Stimulated activated naive CD8-positive, alpha-beta T cell treated with anti-CD3 and anti-CD28 coated beads, Interleukin-15, Interleukin-2, amounts not matched to agents 100 ng/mL and 50 ng/mL, for 24 hours (primary cell): Measurements from ENCODE around the gene SELENON.

Experiments used
- H3K27ac Mint-ChIP-seq: one replicate; pipeline ENCODE4 v1.8.0; 2021; ENCODE audit warnings: mild to moderate bottlenecking, mixed read lengths
- H3K27me3 Mint-ChIP-seq: one replicate; pipeline ENCODE4 v1.8.0; 2021; ENCODE audit warnings: mixed read lengths
- H3K36me3 Mint-ChIP-seq: one replicate; pipeline ENCODE4 v1.8.0; 2021; ENCODE audit warnings: low read depth, mixed read lengths
- H3K4me1 Mint-ChIP-seq: one replicate; pipeline ENCODE4 v1.8.0; 2021; ENCODE audit warnings: low read depth, mixed read lengths
- H3K4me3 Mint-ChIP-seq: one replicate; pipeline ENCODE4 v1.8.0; 2021; ENCODE audit warnings: mild to moderate bottlenecking, mixed read lengths
- H3K9me3 Mint-ChIP-seq: one replicate; pipeline ENCODE4 v1.8.0; 2021; ENCODE audit warnings: mixed read lengths

The SELENON gene

GRCh38 chr1:25765923-25766589, 33.9 kb upstream of the SELENON start:
- peaks cover 9% of the 10 kb centered on the region for H3K27me3 Mint-ChIP-seq
- no peaks in the 10 kb centered on the region for H3K9me3 Mint-ChIP-seq
- no peak overlapping the region for H3K4me3 Mint-ChIP-seq
- peak overlapping the region; percentile 11 for H3K27ac Mint-ChIP-seq
- no peaks in the 10 kb centered on the region for H3K36me3 Mint-ChIP-seq
- H3K4me1 Mint-ChIP-seq, result peaks cover 31% of the 10 kb centered on the region

GRCh38 chr1:25766721-25767436, 33.1 kb upstream of the SELENON start:
- no peak overlapping the region for H3K4me3 Mint-ChIP-seq
- peaks cover 39% of the 10 kb centered on the region for H3K4me1 Mint-ChIP-seq
- H3K9me3 Mint-ChIP-seq, result no peaks in the 10 kb centered on the region
- H3K27ac Mint-ChIP-seq, result no peak overlapping the region
- H3K36me3 Mint-ChIP-seq, result no peaks in the 10 kb centered on the region
- peaks cover 15% of the 10 kb centered on the region for H3K27me3 Mint-ChIP-seq

- Mint-ChIP-seq H3K27ac (no peak overlapping the region), H3K4me3 (no peak overlapping the region), H3K27me3 (peaks cover 15% of the 10 kb centered on the region), H3K36me3 (no peaks in the 10 kb centered on the region), H3K4me1 (peaks cover 42% of the 10 kb centered on the region), H3K9me3 (no peaks in the 10 kb centered on the region)
These were observed 32.6 kb upstream of the SELENON start for GRCh38 chr1:25767437-25767770.

- Mint-ChIP-seq H3K36me3 (no peaks in the 10 kb centered on the region), H3K4me3 (no peak overlapping the region)
These were observed 31.0 kb upstream of the SELENON start for GRCh38 chr1:25768999-25769398.

GRCh38 chr1:25769625-25770383, 30.2 kb upstream of the SELENON start:
- Mint-ChIP-seq H3K4me3 (no peak overlapping the region), H3K27me3 (peaks cover 22% of the 10 kb centered on the region), H3K9me3 (no peaks in the 10 kb centered on the region), H3K4me1 (peaks cover 65% of the 10 kb centered on the region), H3K27ac (no peak overlapping the region), H3K36me3 (no peaks in the 10 kb centered on the region)

More at GRCh38 chr1:25768999-25769398, 31.0 kb upstream of the SELENON start:
- H3K27ac Mint-ChIP-seq, result no peak overlapping the region
- H3K27me3 Mint-ChIP-seq, result peaks cover 22% of the 10 kb centered on the region
- H3K9me3 Mint-ChIP-seq, result no peaks in the 10 kb centered on the region
- H3K4me1 Mint-ChIP-seq, result peaks cover 58% of the 10 kb centered on the region

GRCh38 chr1:25770541-25771220, 29.3 kb upstream of the SELENON start:
- peaks cover 22% of the 10 kb centered on the region for H3K27me3 Mint-ChIP-seq
- peak overlapping the region; percentile 53 for H3K27ac Mint-ChIP-seq
- peak overlapping the region; percentile 30 for H3K4me3 Mint-ChIP-seq
- peaks cover 67% of the 10 kb centered on the region for H3K4me1 Mint-ChIP-seq
- no peaks in the 10 kb centered on the region for H3K9me3 Mint-ChIP-seq
- H3K36me3 Mint-ChIP-seq, result no peaks in the 10 kb centered on the region

- Mint-ChIP-seq H3K4me3 (peak overlapping the region; percentile 30), H3K9me3 (no peaks in the 10 kb centered on the region), H3K36me3 (no peaks in the 10 kb centered on the region), H3K27me3 (peaks cover 22% of the 10 kb centered on the region), H3K4me1 (peaks cover 65% of the 10 kb centered on the region), H3K27ac (peak overlapping the region; percentile 53)
These were observed 28.5 kb upstream of the SELENON start for GRCh38 chr1:25771221-25772114.

GRCh38 chr1:25772164-25772563, 27.8 kb upstream of the SELENON start:
- H3K27ac Mint-ChIP-seq, result no peak overlapping the region
- no peak overlapping the region for H3K4me3 Mint-ChIP-seq
- H3K36me3 Mint-ChIP-seq, result no peaks in the 10 kb centered on the region
- H3K9me3 Mint-ChIP-seq, result no peaks in the 10 kb centered on the region
- H3K27me3 Mint-ChIP-seq, result peaks cover 22% of the 10 kb centered on the region
- H3K4me1 Mint-ChIP-seq, result peaks cover 61% of the 10 kb centered on the region

GRCh38 chr1:25772692-25773245, 27.2 kb upstream of the SELENON start:
- no peaks in the 10 kb centered on the region for H3K36me3 Mint-ChIP-seq
- peaks cover 61% of the 10 kb centered on the region for H3K4me1 Mint-ChIP-seq
- peaks cover 22% of the 10 kb centered on the region for H3K27me3 Mint-ChIP-seq
- H3K27ac Mint-ChIP-seq, result no peak overlapping the region
- no peaks in the 10 kb centered on the region for H3K9me3 Mint-ChIP-seq
- H3K4me3 Mint-ChIP-seq, result no peak overlapping the region

GRCh38 chr1:25773441-25774125, 26.4 kb upstream of the SELENON start:
- Mint-ChIP-seq H3K27ac (no peak overlapping the region), H3K36me3 (no peaks in the 10 kb centered on the region), H3K4me1 (peaks cover 61% of the 10 kb centered on the region), H3K9me3 (no peaks in the 10 kb centered on the region), H3K27me3 (peaks cover 22% of the 10 kb centered on the region), H3K4me3 (no peak overlapping the region)

- Mint-ChIP-seq H3K4me1 (peaks cover 61% of the 10 kb centered on the region), H3K4me3 (peak overlapping the region; percentile 64), H3K9me3 (no peaks in the 10 kb centered on the region), H3K27ac (peak overlapping the region; percentile 77), H3K36me3 (no peaks in the 10 kb centered on the region), H3K27me3 (peaks cover 22% of the 10 kb centered on the region)
These were observed 25.7 kb upstream of the SELENON start for GRCh38 chr1:25774206-25774803.

GRCh38 chr1:25774921-25775771, 24.8 kb upstream of the SELENON start:
- peaks cover 59% of the 10 kb centered on the region for H3K4me1 Mint-ChIP-seq
- peak overlapping the region; percentile 77 for H3K27ac Mint-ChIP-seq
- no peaks in the 10 kb centered on the region for H3K9me3 Mint-ChIP-seq
- H3K27me3 Mint-ChIP-seq, result peaks cover 21% of the 10 kb centered on the region
- H3K36me3 Mint-ChIP-seq, result no peaks in the 10 kb centered on the region
- peak overlapping the region; percentile 64 for H3K4me3 Mint-ChIP-seq
